Body of pancreas (tissue), 4 donors: ENCODE data around the gene ACTN2.

Experiments used
- POLR2A ChIP-seq, 3 donors: fragments of 450-650 bp; IDR thresholded peaks; one replicate each; pipeline ENCODE4 v1.6.1; 2016; ENCODE audit warnings: antibody characterized with exemption in 3 of 3, mild to moderate bottlenecking in 2 of 3
- TF ChIP-seq, protein P1 (sequence below), 7 experiments: fragments of 450-650 bp in 4 of 7; fragments of 200-600 bp in 3 of 7; sonication (generic) in 3 of 7; IDR thresholded peaks; one replicate each; pipeline ENCODE4 v1.5.1; 2016 to 2019; ENCODE audit warnings: antibody characterized with exemption in 7 of 7

GRCh38 chr1:236767276-236767675 is 81.0 kb downstream of the ACTN2 start:
- TF ChIP-seq, protein P1, sequence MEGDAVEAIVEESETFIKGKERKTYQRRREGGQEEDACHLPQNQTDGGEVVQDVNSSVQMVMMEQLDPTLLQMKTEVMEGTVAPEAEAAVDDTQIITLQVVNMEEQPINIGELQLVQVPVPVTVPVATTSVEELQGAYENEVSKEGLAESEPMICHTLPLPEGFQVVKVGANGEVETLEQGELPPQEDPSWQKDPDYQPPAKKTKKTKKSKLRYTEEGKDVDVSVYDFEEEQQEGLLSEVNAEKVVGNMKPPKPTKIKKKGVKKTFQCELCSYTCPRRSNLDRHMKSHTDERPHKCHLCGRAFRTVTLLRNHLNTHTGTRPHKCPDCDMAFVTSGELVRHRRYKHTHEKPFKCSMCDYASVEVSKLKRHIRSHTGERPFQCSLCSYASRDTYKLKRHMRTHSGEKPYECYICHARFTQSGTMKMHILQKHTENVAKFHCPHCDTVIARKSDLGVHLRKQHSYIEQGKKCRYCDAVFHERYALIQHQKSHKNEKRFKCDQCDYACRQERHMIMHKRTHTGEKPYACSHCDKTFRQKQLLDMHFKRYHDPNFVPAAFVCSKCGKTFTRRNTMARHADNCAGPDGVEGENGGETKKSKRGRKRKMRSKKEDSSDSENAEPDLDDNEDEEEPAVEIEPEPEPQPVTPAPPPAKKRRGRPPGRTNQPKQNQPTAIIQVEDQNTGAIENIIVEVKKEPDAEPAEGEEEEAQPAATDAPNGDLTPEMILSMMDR (IDR thresholded peaks at IDR 0.05), result no peak
- TF ChIP-seq POLR2A (IDR thresholded peaks at IDR 0.05), result no peak
